GM18498 (cell line): ENCODE measurements around the gene OR51B2.
"Not testable (repeated sequence)": the region's sequence is repeated elsewhere in the genome, so short reads cannot be mapped to it uniquely, and the experiment has no call there.

Source experiments
- ATAC-seq: cut with Tn5 transposase; IDR thresholded peaks from one replicate; pipeline ENCODE4 v1.9.1; 2021; ENCODE audit warnings: mild to moderate bottlenecking, moderate library complexity; ENCODE audit not compliant: unreplicated experiment

The OR51B2 gene

GRCh38 chr11:5324197-5324596, at the start of gene OR51B2:
Gene OR51B2 (minus strand): TSS chr11:5324297. CDS start chr11:5324297, 0 bp downstream.
- ATAC-seq = no peak

DNA sequence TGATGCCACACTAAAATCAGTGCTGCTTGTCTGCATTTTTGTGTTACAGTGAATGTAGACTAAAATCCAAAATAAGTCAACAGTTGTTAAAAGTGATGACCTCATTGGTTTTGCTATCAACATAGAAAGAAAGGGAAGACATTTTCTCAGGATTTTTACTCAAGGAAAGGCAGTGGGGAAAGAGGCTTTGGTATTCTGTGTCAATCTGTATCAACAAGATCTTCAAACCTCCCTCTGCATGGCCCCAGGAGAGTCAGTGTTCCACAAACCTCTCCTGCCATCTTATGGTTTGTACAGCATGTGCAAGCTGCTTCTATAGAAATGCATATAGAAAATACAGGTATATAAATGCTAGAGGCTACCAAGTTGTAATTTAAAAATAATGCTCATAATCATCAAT, 45.7 kb upstream of the OR51B2 start:
- ATAC-seq = peak; percentile 65

DNA sequence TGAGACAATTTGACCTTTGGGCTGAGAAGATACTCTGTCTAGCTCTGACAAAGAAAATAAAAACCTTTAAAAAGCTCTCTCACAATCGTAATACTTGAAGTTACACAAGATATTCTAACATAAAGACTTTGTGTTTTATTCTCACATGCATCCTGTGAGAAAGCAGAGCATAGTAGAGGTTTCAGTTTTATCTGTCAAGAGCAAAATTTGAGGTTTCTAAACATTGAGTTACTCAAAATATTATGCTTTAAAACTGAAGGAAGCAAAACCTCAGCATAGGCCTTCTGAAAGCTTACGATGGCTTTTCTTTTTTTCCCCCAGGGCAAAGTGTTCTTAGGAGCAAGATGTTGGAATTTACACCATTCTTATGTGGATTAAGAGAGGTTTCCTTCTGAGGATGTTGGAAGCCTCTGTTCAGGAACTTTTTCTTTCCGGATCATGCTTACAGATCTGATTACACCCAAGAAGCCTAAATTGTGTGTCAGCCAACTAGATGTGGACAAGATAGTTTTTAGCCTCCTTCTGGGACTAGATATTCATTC, 44.5 kb upstream of the OR51B2 start:
- no peak for ATAC-seq

DNA sequence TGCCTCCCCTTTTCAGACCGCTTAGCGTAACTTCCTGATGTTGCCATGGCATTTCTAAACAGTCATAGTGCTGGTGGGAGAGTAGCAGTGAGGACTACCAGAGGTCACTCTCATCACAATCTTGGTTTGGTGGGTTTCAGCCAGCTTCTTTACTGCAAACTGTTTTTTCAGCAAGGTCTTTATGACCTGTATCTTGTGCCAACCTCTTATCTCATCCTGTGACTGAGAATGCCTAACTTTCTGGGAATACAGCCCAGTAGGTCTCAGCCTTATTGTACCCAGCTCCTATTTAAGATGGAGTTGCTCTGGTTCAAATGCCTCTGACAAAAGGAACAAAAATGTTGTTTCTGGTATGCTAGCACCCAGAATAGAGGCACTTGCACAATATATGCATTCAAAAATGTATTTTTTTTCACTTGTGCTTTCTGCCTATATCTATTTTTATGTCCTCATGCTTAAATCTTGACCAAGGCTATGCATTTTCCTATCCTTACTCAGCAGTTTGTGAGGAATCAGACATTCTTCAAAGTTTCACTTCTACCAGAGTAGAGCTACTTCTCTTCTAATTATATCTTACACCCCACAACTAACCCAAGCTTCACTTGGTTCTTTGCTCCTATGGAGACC, 43.5 kb upstream of the OR51B2 start:
- no peak for ATAC-seq

DNA sequence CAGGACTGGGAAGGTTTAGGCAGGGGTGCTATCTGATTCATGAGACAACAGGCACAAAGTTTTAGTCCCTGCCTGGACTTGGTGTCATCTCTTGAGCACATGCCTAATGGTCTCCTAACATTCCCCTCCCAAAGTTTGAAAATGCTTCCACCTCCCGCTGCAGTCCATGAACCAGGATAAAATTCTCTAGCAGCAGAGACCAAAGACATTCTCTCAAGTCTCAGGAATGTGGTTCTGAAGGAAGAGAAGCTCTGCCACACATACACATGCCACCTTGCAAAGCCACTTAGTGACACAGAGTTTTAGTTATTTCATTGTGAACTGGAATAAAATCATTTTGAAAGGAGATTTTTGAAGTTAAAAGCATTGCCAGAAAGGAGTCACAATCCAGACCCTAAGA, 42.8 kb upstream of the OR51B2 start:
- ATAC-seq = no peak

- ATAC-seq = not testable (repeated sequence)
Measured at GRCh38 chr11:5366365-5366764, 42.3 kb upstream of the OR51B2 start.

- no peak for ATAC-seq
Measured at GRCh38 chr11:5364214-5364613, 40.1 kb upstream of the OR51B2 start.

- ATAC-seq = no peak
Measured at GRCh38 chr11:5363679-5364078, 39.6 kb upstream of the OR51B2 start.

- no peak for ATAC-seq
Measured at GRCh38 chr11:5362017-5362625, 38.0 kb upstream of the OR51B2 start.

GRCh38 chr11:5356031-5356430, 31.9 kb upstream of the OR51B2 start:
- ATAC-seq = not testable (repeated sequence)

GRCh38 chr11:5351208-5351607, 27.1 kb upstream of the OR51B2 start, which contains the start of gene OR51B6:
Gene OR51B6 (plus strand): TSS chr11:5351508. CDS start chr11:5351508, 0 bp downstream.
- no peak for ATAC-seq

DNA sequence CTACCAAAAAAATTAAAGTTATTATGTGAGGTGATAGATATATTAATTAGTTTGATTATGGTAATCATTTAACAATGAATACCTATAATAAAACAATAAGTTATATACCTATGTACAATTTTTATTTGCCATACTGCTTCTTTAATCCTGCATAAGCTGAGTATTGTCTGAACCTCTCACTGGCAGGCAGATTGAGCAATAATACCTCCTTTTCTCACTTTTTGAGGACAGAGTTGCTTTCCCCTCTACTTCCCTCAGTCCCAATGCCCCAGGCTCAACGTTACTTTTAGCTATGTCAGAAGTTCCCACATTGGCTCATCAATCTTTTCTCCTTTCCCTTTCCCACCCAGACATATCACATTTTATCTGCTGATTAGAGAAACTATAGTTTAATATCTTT, 25.5 kb upstream of the OR51B2 start:
- ATAC-seq = no peak

DNA sequence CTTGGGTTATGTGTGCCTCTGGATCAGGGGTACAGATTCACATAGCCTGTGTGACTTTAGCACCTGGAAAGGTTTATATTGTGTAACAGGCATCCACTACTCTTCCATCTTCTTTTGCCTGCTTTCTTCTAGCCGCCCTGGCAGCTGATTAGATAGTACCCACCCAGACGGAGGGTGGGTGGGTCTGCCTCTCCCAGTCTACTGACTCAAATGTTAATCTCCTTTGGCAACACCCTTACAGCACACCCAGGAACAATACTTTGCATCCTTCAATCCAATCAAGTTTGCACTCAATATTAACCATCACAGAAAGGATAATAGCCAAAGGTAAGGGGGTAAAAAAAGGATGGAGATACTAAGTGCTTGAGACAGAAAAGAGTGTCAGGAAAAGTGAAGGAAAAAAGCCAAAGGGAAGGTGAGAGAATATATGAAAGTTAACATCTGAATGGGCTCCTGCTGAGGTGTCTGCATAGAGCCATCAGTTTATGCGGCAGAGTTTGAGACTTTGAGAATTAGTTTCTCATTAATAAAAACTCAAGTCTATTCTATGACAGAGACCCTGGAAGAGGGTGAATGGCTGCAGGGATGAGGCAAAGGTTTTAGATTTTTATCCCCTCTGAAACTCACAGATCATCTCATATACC, 24.6 kb upstream of the OR51B2 start:
- no peak for ATAC-seq

GRCh38 chr11:5345831-5346230, 21.7 kb upstream of the OR51B2 start:
- ATAC-seq = no peak

DNA sequence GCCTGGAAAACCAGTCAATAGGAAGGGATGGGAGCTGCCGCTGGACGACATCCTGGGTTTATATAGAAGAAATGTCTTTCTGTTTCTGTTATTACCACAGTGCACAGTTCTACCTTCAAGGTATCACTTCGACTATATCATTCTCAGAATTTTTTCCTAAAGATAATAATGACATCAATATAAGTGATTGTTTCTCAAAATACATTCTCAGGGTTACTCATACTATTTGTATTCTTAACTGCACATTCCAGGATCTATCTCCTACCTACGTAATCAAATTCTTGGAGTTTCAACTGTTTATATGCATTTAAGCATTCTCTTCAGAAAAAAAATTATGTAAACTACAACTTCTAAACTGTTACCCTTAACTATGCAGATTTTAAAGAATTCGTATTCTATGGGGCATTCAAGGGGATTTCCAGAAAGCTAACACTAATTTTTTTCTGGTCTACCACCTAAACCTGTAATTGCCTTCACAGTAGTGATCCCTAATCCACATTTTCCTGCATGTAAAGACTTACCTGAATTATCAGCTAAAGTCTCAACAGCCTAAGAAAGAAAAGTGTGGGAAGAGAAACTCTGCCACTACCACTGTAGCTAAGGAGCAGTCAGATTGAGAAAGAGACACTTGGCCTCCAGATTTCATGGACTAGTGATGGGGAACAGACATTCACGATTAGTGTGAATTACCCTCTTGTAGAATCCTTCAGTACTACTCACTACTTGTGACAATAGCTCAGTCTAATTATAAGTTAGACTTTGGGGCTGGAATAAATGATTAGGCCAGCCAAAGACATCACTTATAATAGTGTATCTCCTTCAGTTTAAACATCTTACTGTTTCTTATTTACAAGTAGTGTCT, 19.6 kb upstream of the OR51B2 start, which contains the start of gene OR51B5:
TSS of gene OR51B5 (minus strand) at position 51 of the 862 bp plus-strand sequence. CDS start at position 51, 0 bp downstream.
- no peak for ATAC-seq

- ATAC-seq = peak; percentile 71
Measured at GRCh38 chr11:5339771-5340322, 15.8 kb upstream of the OR51B2 start.

- not testable (repeated sequence) for ATAC-seq
Measured at GRCh38 chr11:5337253-5337652, 13.2 kb upstream of the OR51B2 start.

GRCh38 chr11:5336331-5336730, 12.2 kb upstream of the OR51B2 start:
- ATAC-seq = no peak

DNA sequence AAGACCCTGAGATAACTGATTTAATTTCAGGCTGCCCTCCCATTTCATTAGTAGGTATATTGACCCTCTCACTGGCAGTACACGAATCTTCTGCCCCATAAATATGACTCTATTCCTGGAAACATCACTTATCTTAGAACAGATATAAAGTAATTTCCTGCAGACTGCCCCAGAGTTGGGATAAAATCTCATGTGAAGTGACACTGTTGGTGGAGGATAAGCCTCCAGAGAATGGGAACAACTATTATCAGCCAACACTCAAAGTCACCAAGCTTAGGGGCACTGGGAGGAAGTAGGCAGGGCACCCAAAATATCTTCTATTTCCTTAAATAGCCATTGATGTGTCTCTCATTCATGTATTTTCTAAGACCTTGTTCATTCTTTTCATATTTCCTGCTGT, 11.1 kb upstream of the OR51B2 start:
- no peak for ATAC-seq

GRCh38 chr11:5317292-5317691, 6.8 kb downstream of the OR51B2 start:
- ATAC-seq = no peak
